AG09309 (cell line): ENCODE measurements around the gene TMIGD1.

Experiments
- DNase-seq: peaks from one replicate; pipeline ENCODE4 v3.0.0-alpha.2; 2010; ENCODE audit warnings: low read depth
- H3K4me3 ChIP-seq: 2 replicates; pipeline ENCODE4 v1.5.1; 2011; ENCODE audit warnings: mild to moderate bottlenecking, low read depth, low read length, moderate library complexity; ENCODE audit not compliant: control insufficient read depth
- TF ChIP-seq, protein P1 (sequence below): IDR thresholded peaks from 2 replicates; pipeline ENCODE4 v1.5.1; 2011; ENCODE audit warnings: mild to moderate bottlenecking, low read depth, low read length, inconsistent platforms; ENCODE audit not compliant: insufficient read depth, control insufficient read depth; ENCODE audit errors: missing control alignments

Gene TMIGD1

DNA sequence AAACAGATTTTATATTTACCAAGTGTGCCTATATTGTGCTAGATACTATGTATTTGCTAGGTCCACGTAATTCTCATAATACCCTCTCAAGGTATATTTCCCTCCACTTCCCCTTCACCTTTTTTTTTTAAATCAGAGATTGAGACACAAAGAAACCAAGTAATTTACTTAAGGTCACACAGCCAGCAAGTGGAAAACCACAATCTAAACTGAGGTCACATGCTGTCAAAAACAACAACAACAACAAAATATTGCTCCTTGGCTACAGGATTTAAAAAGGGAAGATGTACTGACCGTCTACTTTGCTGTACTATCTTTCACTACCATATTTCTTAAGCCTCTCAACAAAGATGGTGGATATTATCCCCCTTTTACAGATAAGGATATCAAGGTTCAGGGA, 57.9 kb downstream of the TMIGD1 start:
- no peak for DNase-seq
- H3K4me3 ChIP-seq, result no peak overlapping the region
- TF ChIP-seq, protein P1, sequence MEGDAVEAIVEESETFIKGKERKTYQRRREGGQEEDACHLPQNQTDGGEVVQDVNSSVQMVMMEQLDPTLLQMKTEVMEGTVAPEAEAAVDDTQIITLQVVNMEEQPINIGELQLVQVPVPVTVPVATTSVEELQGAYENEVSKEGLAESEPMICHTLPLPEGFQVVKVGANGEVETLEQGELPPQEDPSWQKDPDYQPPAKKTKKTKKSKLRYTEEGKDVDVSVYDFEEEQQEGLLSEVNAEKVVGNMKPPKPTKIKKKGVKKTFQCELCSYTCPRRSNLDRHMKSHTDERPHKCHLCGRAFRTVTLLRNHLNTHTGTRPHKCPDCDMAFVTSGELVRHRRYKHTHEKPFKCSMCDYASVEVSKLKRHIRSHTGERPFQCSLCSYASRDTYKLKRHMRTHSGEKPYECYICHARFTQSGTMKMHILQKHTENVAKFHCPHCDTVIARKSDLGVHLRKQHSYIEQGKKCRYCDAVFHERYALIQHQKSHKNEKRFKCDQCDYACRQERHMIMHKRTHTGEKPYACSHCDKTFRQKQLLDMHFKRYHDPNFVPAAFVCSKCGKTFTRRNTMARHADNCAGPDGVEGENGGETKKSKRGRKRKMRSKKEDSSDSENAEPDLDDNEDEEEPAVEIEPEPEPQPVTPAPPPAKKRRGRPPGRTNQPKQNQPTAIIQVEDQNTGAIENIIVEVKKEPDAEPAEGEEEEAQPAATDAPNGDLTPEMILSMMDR, result no peak

GRCh38 chr17:30274887-30275286, 59.0 kb downstream of the TMIGD1 start:
- H3K4me3 ChIP-seq, result no peak overlapping the region
- no peak for DNase-seq
- TF ChIP-seq, protein P1, result no peak

GRCh38 chr17:30273373-30273772, 60.5 kb downstream of the TMIGD1 start:
- DNase-seq, result no peak
- H3K4me3 ChIP-seq, result no peak overlapping the region
- TF ChIP-seq, protein P1, result no peak

GRCh38 chr17:30271102-30271501, 62.8 kb downstream of the TMIGD1 start:
- TF ChIP-seq, protein P1, result no peak
- no peak for DNase-seq
- no peak overlapping the region for H3K4me3 ChIP-seq

DNA sequence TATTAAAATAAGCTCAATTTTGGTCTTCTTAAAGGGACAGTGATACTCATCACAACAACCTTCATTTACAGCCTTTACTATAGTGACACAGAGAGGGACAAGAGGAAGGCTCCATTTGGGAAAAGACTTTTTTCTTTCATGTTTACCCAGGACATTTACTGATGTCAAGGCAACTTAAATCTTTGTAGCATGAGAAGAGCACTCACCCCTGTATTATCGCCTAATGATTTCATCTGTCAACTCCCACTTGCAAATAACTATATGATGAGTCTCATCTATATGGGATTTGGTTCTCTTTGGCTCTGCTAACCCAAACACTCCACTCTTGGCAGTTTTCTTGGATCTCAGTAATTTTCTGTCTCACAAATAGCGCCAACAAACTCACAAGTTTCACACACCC, 66.2 kb downstream of the TMIGD1 start:
- TF ChIP-seq, protein P1, result no peak
- no peak for DNase-seq
- no peak overlapping the region for H3K4me3 ChIP-seq
